A673 (cell line): Measurements from ENCODE around the gene SLC26A4. TPM values are rescaled to one million over a fixed set of nuclear protein-coding genes. Genes with fewer than 3 reads are reported as not detected.

Experiments used
- BruUV-seq: library from RNA; stranded (reverse); fragments of 400-500 nt; replicated peaks from 2 replicates; lab custom pipeline; 2021; lab: Mats Ljungman, UMichigan
- CTCF ChIA-PET: fragments of 300-600 bp; sonication (Branson Sonifier 250); formaldehyde crosslinking; loops from one replicate; lab custom pipeline; 2022; ENCODE audit warnings: antibody characterized with exemption; lab: Charles Lee
- POLR2A ChIA-PET: fragments of 300-600 bp; sonication (Branson Sonifier 250); formaldehyde crosslinking; loops from one replicate; lab custom pipeline; 2022; ENCODE audit warnings: antibody characterized with exemption; ENCODE audit not compliant: low non-redundant PET; lab: Charles Lee
- DNase-seq: peaks from one replicate; pipeline ENCODE4 v3.0.0-alpha.2; 2015; ENCODE audit warnings: low spot score
- H3K27ac ChIP-seq: fragments of 200-600 bp; sonication (generic); 2 replicates; pipeline ENCODE4 v1.5.1; 2016; ENCODE audit warnings: mixed run types, low read depth, mild to moderate bottlenecking, mixed read lengths, antibody characterized with exemption, low read length; ENCODE audit not compliant: poor library complexity, severe bottlenecking
- H3K27me3 ChIP-seq: fragments of 200-600 bp; sonication (generic); replicated peaks from 2 replicates; pipeline ENCODE4 v1.6.1; 2017; ENCODE audit warnings: mixed run types, low read depth, mild to moderate bottlenecking, mixed read lengths, antibody characterized with exemption, low read length; ENCODE audit not compliant: insufficient read depth, poor library complexity
- H3K36me3 ChIP-seq: fragments of 200-600 bp; sonication (generic); 2 replicates; pipeline ENCODE4 v1.6.1; 2016; ENCODE audit warnings: mixed run types, mild to moderate bottlenecking, mixed read lengths, antibody characterized with exemption, low read length; ENCODE audit not compliant: insufficient read depth, poor library complexity, severe bottlenecking
- H3K4me1 ChIP-seq: fragments of 200-600 bp; sonication (generic); 2 replicates; pipeline ENCODE4 v1.6.1; 2017; ENCODE audit warnings: mixed run types, mild to moderate bottlenecking, mixed read lengths, antibody characterized with exemption, low read length; ENCODE audit not compliant: insufficient read depth, poor library complexity, severe bottlenecking
- H3K4me3 ChIP-seq: fragments of 200-600 bp; sonication (generic); 2 replicates; pipeline ENCODE4 v1.5.1; 2016; ENCODE audit warnings: low read depth, mixed run types, mild to moderate bottlenecking, mixed read lengths, low read length; ENCODE audit not compliant: poor library complexity, severe bottlenecking
- H3K9me3 ChIP-seq: fragments of 200-600 bp; sonication (generic); 2 replicates; pipeline ENCODE4 v1.6.1; 2016; ENCODE audit warnings: mixed run types, low read depth, mild to moderate bottlenecking, mixed read lengths, antibody characterized with exemption, low read length; ENCODE audit not compliant: poor library complexity, severe bottlenecking
- EZH2 ChIP-seq: fragments of 200-600 bp; sonication (generic); IDR thresholded peaks from 2 replicates; pipeline ENCODE4 v1.6.1; 2017; ENCODE audit warnings: borderline replicate concordance, low read depth, mild to moderate bottlenecking, mixed read lengths, antibody characterized with exemption, low read length; ENCODE audit not compliant: poor library complexity, severe bottlenecking
- intact Hi-C: fragments of 100-400 bp; cut with micrococcal nuclease; formaldehyde crosslinking; loops from one replicate; pipeline ENCODE4 v1.10.0; 2022; ENCODE audit not compliant: unreplicated experiment
- total RNA-seq: library from RNA; stranded (reverse); gene quantifications from 2 replicates; pipeline ENCODE4 v1.2.3, GENCODE V29; 2021
- TF ChIP-seq, protein P1 (sequence below): fragments of 300-800, 200-600 bp; sonication (generic); conservative IDR thresholded peaks from 2 replicates; pipeline ENCODE4 v1.5.1; 2017; ENCODE audit warnings: low read depth, mild to moderate bottlenecking, antibody characterized with exemption, low read length, moderate library complexity, mixed read lengths

Gene SLC26A4
- total RNA-seq, 1 experiment from 2014 or later, result not detected

DNA sequence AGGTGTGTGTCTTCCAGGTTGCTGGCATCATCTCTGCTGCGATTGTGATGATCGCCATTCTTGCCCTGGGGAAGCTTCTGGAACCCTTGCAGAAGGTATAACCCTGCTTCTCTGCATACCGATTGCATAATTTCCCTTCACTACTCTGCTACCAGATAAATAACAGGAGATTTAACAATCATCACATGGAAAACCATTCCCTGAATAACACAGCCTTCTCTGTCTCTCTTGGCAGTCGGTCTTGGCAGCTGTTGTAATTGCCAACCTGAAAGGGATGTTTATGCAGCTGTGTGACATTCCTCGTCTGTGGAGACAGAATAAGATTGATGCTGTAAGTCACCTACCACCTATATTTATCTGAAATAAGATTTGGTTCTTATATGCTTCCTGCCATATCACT is 33.8 kb downstream of the SLC26A4 start:
- TF ChIP-seq, protein P1, sequence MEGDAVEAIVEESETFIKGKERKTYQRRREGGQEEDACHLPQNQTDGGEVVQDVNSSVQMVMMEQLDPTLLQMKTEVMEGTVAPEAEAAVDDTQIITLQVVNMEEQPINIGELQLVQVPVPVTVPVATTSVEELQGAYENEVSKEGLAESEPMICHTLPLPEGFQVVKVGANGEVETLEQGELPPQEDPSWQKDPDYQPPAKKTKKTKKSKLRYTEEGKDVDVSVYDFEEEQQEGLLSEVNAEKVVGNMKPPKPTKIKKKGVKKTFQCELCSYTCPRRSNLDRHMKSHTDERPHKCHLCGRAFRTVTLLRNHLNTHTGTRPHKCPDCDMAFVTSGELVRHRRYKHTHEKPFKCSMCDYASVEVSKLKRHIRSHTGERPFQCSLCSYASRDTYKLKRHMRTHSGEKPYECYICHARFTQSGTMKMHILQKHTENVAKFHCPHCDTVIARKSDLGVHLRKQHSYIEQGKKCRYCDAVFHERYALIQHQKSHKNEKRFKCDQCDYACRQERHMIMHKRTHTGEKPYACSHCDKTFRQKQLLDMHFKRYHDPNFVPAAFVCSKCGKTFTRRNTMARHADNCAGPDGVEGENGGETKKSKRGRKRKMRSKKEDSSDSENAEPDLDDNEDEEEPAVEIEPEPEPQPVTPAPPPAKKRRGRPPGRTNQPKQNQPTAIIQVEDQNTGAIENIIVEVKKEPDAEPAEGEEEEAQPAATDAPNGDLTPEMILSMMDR, result no peak
- TF ChIP-seq EZH2, result no peak
- H3K27me3 ChIP-seq, result peaks cover 9% of the 10 kb centered on the region
- H3K4me3 ChIP-seq, result no peak overlapping the region
- BruUV-seq, result no TSS peak
- CTCF ChIA-PET, result no interaction called here
- intact Hi-C loops, result no loop called here
- no peak overlapping the region for H3K27ac ChIP-seq
- H3K4me1 ChIP-seq, result no peaks in the 10 kb centered on the region
- H3K9me3 ChIP-seq, result no peaks in the 10 kb centered on the region
- DNase-seq, result no peak
- POLR2A ChIA-PET, result no interaction called here
- H3K36me3 ChIP-seq, result no peaks in the 10 kb centered on the region

DNA sequence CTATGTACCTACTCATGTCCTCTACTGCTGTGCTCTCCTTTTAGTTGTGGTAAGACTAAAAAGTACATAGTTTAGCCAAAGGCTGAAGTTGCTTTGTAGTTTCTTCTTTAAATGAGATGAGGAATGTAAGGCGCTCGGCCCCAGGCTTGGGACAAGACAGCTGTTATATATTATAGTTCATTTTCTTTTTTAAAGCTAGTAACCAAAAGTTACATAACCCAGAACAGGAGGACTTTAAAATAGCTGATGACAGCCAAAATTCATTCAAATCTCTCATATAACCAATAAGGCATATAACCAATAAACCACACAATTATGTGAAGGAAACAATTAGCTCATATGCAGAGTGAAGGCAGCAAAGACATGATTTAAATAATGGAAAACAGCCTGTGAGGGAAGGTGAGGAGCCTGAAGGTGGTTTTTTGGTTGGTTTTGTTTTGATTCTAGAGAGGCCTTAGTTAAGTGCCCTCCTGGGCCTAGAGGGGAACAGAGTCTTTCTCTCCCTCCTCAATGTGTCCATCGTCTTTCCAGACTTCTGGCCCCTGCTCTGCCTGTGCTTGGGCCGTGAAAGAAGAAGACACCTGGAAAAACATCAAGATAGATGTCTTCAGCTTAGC is 35.8 kb downstream of the SLC26A4 start:
- no peaks in the 10 kb centered on the region for H3K36me3 ChIP-seq
- H3K4me1 ChIP-seq, result no peaks in the 10 kb centered on the region
- no peak for DNase-seq
- TF ChIP-seq, protein P1, result no peak
- no peak for TF ChIP-seq EZH2
- CTCF ChIA-PET, result no interaction called here
- H3K27me3 ChIP-seq, result peaks cover 9% of the 10 kb centered on the region
- BruUV-seq, result no TSS peak
- intact Hi-C loops, result no loop called here
- H3K9me3 ChIP-seq, result no peaks in the 10 kb centered on the region
- H3K4me3 ChIP-seq, result no peak overlapping the region
- POLR2A ChIA-PET, result no interaction called here
- no peak overlapping the region for H3K27ac ChIP-seq

DNA sequence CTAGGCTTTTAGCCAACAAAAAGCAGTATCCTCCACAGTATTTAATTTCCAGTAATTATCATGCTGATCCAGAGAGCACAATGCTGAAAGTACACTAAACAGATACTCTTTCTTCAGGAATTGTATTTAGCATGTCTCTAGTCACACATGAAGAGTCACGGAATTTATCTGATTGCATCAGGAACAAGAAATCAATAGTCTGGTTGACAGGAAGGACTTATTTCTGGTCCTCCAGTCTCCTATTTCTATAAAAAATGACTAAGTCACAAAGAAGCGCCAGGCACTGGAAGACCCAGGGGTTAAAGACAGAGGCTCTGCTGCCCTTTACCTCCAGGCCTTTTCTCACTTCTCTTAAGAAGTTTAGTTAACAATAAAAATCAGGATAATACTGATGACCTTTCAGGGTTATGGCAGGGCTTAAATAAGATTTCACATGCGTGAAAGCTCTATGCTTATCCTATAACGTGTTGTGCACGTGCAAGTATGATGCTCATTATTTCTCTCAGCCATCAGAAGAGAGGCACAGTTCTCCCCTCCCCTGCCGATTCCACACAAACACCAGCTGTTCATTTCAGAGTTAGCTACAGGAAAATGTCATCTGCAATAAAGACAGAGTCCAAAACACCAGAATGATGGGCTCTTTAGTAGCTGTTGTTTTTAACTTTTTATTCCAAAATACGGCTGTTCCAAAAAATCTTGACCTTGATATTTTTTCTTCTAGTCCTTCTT is 36.9 kb downstream of the SLC26A4 start:
- DNase-seq, result no peak
- H3K4me1 ChIP-seq, result no peaks in the 10 kb centered on the region
- TF ChIP-seq, protein P1, result no peak
- TF ChIP-seq EZH2, result no peak
- no peaks in the 10 kb centered on the region for H3K36me3 ChIP-seq
- BruUV-seq, result no TSS peak
- no peaks in the 10 kb centered on the region for H3K9me3 ChIP-seq
- ChIA-PET POLR2A (no interaction called here), CTCF (interaction anchor here (0.9 kb wide), 1 partner anchor 448 kb away, joined by 3 read pairs; no protein-coding TSS in a partner anchor)
- peaks cover 9% of the 10 kb centered on the region for H3K27me3 ChIP-seq
- intact Hi-C loops, result no loop called here
- no peak overlapping the region for H3K4me3 ChIP-seq
- no peak overlapping the region for H3K27ac ChIP-seq
